Suprapubic skin (tissue), 3 donors: ENCODE results near the gene LRRC46.

Source experiments
- CTCF ChIP-seq, 2 donors: fragments of 200-600 bp in 1 of 2; fragments of 450-650 bp in 1 of 2; sonication (generic) in 1 of 2; IDR thresholded peaks; one replicate each; pipeline ENCODE4 v1.5.1; 2016 to 2019; ENCODE audit warnings: antibody characterized with exemption in 2 of 2, mild to moderate bottlenecking in 1 of 2, moderate library complexity in 1 of 2
- POLR2AphosphoS5 ChIP-seq, 3 donors: sonication (generic); formaldehyde crosslinking; IDR thresholded peaks; one replicate each; pipeline ENCODE4 v1.6.1; 2017; ENCODE audit warnings: antibody characterized with exemption in 3 of 3

GRCh38 chr17:47867813-47868533, 36.5 kb downstream of the LRRC46 start:
- TF ChIP-seq POLR2AphosphoS5 (IDR thresholded peaks at IDR 0.05) (no peak), CTCF (IDR thresholded peaks at IDR 0.05) (no peak)
